ENCODE data around the gene ACTL8.

Gene ACTL8

GRCh38 chr1:17816511-17816910, 61.4 kb downstream of the ACTL8 start:
- DNase-seq (ENCODE audit: low spot score): peak; percentile 36
- H3K27ac ChIP-seq: no peak overlapping the region
- no peak overlapping the region for H3K4me3 ChIP-seq
- no peak for TF ChIP-seq CTCF (IDR thresholded peaks at IDR 0.05)

DNA sequence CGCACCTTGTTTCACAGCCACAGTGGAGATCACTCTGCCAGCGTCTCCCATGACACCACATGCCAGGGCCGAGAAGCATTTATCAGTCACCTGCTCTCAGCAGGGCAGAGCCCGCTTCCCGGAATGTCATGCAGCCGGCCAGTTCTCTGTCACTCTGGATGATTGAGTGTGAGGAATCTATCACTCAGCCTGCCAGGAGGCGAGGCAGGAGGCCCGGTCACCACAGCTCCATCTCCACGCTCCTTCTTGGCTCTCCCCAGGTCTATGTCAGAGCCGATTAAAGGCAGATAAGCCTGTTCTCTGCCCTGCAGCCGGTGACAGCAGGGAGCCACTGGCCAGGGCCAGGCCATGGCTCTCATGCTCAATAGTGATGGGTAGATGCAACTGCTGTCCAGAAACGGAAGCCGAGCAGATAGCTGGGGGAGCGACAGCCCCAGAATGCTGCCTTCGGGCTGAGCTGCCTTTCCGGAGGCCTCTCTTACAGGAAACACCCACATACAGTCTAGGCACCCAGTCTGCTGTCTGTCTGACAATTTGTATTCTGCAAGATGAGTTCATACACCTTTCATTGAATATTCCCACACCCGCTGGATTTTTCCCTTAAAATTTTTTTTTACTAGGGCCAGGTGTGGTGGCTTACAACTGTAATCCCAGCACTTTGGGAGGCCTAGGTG, 64.1 kb downstream of the ACTL8 start:
- H3K27ac ChIP-seq: no peak overlapping the region
- peak; percentile 49 for DNase-seq (ENCODE audit: low spot score)
- no peak for TF ChIP-seq CTCF (IDR thresholded peaks at IDR 0.05)
- H3K4me3 ChIP-seq: no peak overlapping the region

- Histone ChIP-seq H3K27ac (no peak overlapping the region), H3K4me3 (no peak overlapping the region)
- no peak for DNase-seq (ENCODE audit: low spot score)
- no peak for TF ChIP-seq CTCF (IDR thresholded peaks at IDR 0.05)
Observed at GRCh38 chr1:17820198-17820597, 65.1 kb downstream of the ACTL8 start.

- Histone ChIP-seq H3K27ac (no peak overlapping the region), H3K4me3 (no peak overlapping the region)
- DNase-seq (ENCODE audit: low spot score): peak; percentile 67
- TF ChIP-seq CTCF (IDR thresholded peaks at IDR 0.05): no peak
Observed at GRCh38 chr1:17822741-17823426, 67.8 kb downstream of the ACTL8 start.

DNA sequence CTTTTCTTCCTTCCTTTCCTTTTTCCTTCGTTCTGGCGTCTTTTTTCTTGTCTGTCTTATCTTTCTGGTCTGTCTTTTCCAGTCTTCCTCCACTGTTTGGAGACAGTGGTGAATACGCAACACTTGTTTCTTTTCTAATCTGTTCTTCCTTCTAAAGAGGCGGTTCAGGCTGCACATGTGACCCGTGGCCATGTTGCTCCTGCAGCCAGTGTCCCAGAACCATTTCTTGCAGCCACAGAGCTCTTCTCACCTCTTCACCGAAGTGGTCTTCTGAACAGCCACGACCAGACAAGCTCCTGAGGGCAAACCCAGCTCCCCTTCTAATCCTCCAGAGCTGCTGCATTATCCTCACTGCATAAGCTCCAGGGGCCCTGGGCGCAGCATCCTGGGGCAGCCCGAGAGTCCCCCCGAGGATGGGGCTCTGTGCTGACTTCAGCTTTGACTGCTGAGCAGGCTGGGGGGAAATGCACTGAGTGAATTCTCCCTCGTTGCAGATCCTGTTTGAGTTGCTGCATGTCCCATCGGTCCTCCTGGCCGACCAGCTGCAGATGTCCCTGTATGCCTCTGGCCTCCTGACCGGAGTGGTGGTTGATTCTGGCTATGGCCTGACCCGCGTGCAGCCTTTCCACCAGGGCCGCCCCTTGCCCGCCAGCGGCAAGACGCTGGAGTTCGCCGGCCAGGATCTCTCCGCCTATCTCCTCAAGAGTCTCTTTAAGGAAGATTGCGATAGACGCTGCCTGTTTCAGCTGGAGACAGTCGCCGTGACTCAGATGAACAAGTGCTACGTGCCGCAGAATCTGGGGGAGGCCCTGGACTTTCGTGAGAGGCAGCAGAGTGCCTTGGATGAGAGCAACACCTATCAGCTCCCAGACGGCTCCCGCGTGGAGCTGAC, 70.4 kb downstream of the ACTL8 start:
- Histone ChIP-seq H3K27ac (no peak overlapping the region), H3K4me3 (no peak overlapping the region)
- TF ChIP-seq CTCF (IDR thresholded peaks at IDR 0.05): no peak
- DNase-seq (ENCODE audit: low spot score): peak; percentile 49

GRCh38 chr1:17826165-17826488, 71.0 kb downstream of the ACTL8 start:
- peak; percentile 69 for DNase-seq (ENCODE audit: low spot score)
- TF ChIP-seq CTCF (IDR thresholded peaks at IDR 0.05): peak; percentile 45
- H3K4me3 ChIP-seq: no peak overlapping the region
- H3K27ac ChIP-seq: no peak overlapping the region
